ENCODE measurements around the gene ABCD1. TPM values are rescaled to one million over a fixed set of nuclear protein-coding genes. Genes with fewer than 3 reads are reported as not detected.

The ABCD1 gene
- total RNA-seq, result 10.8 TPM

GRCh38 chrX:153724252-153725038, at the start of gene ABCD1, which contains the start of gene BCAP31:
Gene ABCD1, plus strand, starts transcription at chrX:153724856. Its CDS starts 411 bp downstream, at chrX:153725267.
Gene BCAP31, minus strand, starts transcription at chrX:153724387. Its CDS starts 1,143 bp downstream, at chrX:153723244.

GRCh38 chrX:153687121-153688039, 37.3 kb upstream of the ABCD1 start, which contains the start of gene SLC6A8:
Gene SLC6A8, plus strand, starts transcription at chrX:153687926. Its CDS starts 649 bp downstream, at chrX:153688575.

GRCh38 chrX:153763989-153764755, 39.5 kb downstream of the ABCD1 start, which contains the start of gene PLXNB3:
Gene PLXNB3, plus strand, starts transcription at chrX:153764249. Its CDS starts 1,287 bp downstream, at chrX:153765536.

GRCh38 chrX:153780678-153781427, 56.2 kb downstream of the ABCD1 start, which contains the start of gene SRPK3:
Gene SRPK3, plus strand, starts transcription at chrX:153781041. Its CDS starts 46 bp downstream, at chrX:153781087.

Other genes with a start within 250 kb of the ABCD1 start
- 79.5 TPM for gene BGN, start 229.9 kb upstream of the ABCD1 start, total RNA-seq
- 0.12 TPM for gene ATP2B3, start 207.2 kb upstream of the ABCD1 start, total RNA-seq
- gene CCNQ, start 125.7 kb upstream of the ABCD1 start, total RNA-seq, result 17.0 TPM
- gene DUSP9, start 77.7 kb upstream of the ABCD1 start, total RNA-seq, result 72.7 TPM
- 6.5 TPM for gene PNCK, start 51.0 kb upstream of the ABCD1 start, total RNA-seq
- gene SLC6A8, start 36.9 kb upstream of the ABCD1 start, total RNA-seq, result 40.9 TPM
- 94.9 TPM for gene BCAP31, start 469 bp upstream of the ABCD1 start, total RNA-seq
- 2.5 TPM for gene PLXNB3, start 39.4 kb downstream of the ABCD1 start, total RNA-seq
- gene SRPK3, start 56.2 kb downstream of the ABCD1 start, total RNA-seq, result 15.1 TPM
- gene IDH3G, start 69.5 kb downstream of the ABCD1 start, total RNA-seq, result 70.3 TPM
- 91.8 TPM for gene SSR4, start 69.8 kb downstream of the ABCD1 start, total RNA-seq
- 10.6 TPM for gene PDZD4, start 105.7 kb downstream of the ABCD1 start, total RNA-seq
- 38.7 TPM for gene L1CAM, start 161.3 kb downstream of the ABCD1 start, total RNA-seq
- gene AVPR2, start 179.8 kb downstream of the ABCD1 start, total RNA-seq, result 4.1 TPM
- gene ARHGAP4, start 201.4 kb downstream of the ABCD1 start, total RNA-seq, result 54.8 TPM
- 47.4 TPM for gene NAA10, start 210.2 kb downstream of the ABCD1 start, total RNA-seq
- 13.3 TPM for gene RENBP, start 219.8 kb downstream of the ABCD1 start, total RNA-seq
- gene HCFC1, start 247.0 kb downstream of the ABCD1 start, total RNA-seq, result 56.3 TPM
- gene TMEM187, start 247.9 kb downstream of the ABCD1 start, total RNA-seq, result 4.3 TPM

Data from metanephros (tissue), 1 donor.